Right lobe of liver (tissue), 4 donors: ENCODE data around the gene SLCO3A1.

ENCODE experiments used
- POLR2A ChIP-seq: fragments of 450-650 bp; IDR thresholded peaks from one replicate; pipeline ENCODE4 v1.6.1; 2017; ENCODE audit warnings: antibody characterized with exemption, mild to moderate bottlenecking
- TF ChIP-seq, protein P1 (sequence below), 4 donors: fragments of 200-600 bp in 3 of 4; fragments of 450-650 bp in 1 of 4; IDR thresholded peaks; one replicate each; pipeline versions ENCODE4 v1.5.1 to v1.8.0; 2016 to 2022; ENCODE audit warnings: antibody characterized with exemption in 4 of 4, mild to moderate bottlenecking in 2 of 4
- donor health status: DM: no; HTN: no; CAD: no.
- donor health status: DM: no; HTN: no; CAD: no.
- donor health status: DM: no; HTN: yes; CAD: no.

- TF ChIP-seq, protein P1, sequence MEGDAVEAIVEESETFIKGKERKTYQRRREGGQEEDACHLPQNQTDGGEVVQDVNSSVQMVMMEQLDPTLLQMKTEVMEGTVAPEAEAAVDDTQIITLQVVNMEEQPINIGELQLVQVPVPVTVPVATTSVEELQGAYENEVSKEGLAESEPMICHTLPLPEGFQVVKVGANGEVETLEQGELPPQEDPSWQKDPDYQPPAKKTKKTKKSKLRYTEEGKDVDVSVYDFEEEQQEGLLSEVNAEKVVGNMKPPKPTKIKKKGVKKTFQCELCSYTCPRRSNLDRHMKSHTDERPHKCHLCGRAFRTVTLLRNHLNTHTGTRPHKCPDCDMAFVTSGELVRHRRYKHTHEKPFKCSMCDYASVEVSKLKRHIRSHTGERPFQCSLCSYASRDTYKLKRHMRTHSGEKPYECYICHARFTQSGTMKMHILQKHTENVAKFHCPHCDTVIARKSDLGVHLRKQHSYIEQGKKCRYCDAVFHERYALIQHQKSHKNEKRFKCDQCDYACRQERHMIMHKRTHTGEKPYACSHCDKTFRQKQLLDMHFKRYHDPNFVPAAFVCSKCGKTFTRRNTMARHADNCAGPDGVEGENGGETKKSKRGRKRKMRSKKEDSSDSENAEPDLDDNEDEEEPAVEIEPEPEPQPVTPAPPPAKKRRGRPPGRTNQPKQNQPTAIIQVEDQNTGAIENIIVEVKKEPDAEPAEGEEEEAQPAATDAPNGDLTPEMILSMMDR (IDR thresholded peaks at IDR 0.05), result no peak
- no peak for TF ChIP-seq POLR2A
These were observed 21.6 kb downstream of the SLCO3A1 start for GRCh38 chr15:91874992-91875660.
